Muscle layer of duodenum (tissue), 2 donors: Measurements from ENCODE around the gene GHRL.

ENCODE experiments used
- H3K27ac ChIP-seq: one replicate; pipeline ENCODE4 v1.7.0; 2013; ENCODE audit warnings: mild to moderate bottlenecking, low read length
- H3K27me3 ChIP-seq: one replicate; pipeline ENCODE4 v1.7.0; 2013; ENCODE audit warnings: low read depth, mild to moderate bottlenecking, control low read depth, low read length
- H3K36me3 ChIP-seq, 2 donors: one replicate each; pipeline ENCODE4 v1.7.0; 2013; ENCODE audit warnings: low read length in 2 of 2, control low read depth in 1 of 2, mild to moderate bottlenecking in 1 of 2; ENCODE audit not compliant: insufficient read depth in 2 of 2, control insufficient read depth in 1 of 2
- H3K4me1 ChIP-seq, 2 donors: one replicate each; pipeline ENCODE4 v1.7.0; 2013; ENCODE audit warnings: low read length in 2 of 2, mild to moderate bottlenecking in 2 of 2, control low read depth in 1 of 2, moderate library complexity in 1 of 2; ENCODE audit not compliant: insufficient read depth in 2 of 2, control insufficient read depth in 1 of 2
- H3K4me3 ChIP-seq, 2 donors: one replicate each; pipeline ENCODE4 v1.7.0; 2013; ENCODE audit warnings: low read length in 2 of 2, low read depth in 1 of 2, mild to moderate bottlenecking in 1 of 2
- H3K9me3 ChIP-seq, 2 donors: one replicate each; pipeline ENCODE4 v1.7.0; 2013; ENCODE audit warnings: low read length in 2 of 2, control low read depth in 1 of 2, mild to moderate bottlenecking in 1 of 2; ENCODE audit not compliant: control insufficient read depth in 1 of 2
- donor health status: healthy.

The GHRL gene

GRCh38 chr3:10253731-10254130 lies 39.0 kb downstream of the GHRL start:
- Histone ChIP-seq H3K27me3 (no peaks in the 10 kb centered on the region), H3K36me3 (peaks cover 19 to 24% of the 10 kb centered on the region in 2 donors), H3K27ac (no peak overlapping the region), H3K9me3 (no peaks in the 10 kb centered on the region), H3K4me3 (no peak overlapping the region), H3K4me1 (peaks cover 9 to 25% of the 10 kb centered on the region in 2 donors)

DNA sequence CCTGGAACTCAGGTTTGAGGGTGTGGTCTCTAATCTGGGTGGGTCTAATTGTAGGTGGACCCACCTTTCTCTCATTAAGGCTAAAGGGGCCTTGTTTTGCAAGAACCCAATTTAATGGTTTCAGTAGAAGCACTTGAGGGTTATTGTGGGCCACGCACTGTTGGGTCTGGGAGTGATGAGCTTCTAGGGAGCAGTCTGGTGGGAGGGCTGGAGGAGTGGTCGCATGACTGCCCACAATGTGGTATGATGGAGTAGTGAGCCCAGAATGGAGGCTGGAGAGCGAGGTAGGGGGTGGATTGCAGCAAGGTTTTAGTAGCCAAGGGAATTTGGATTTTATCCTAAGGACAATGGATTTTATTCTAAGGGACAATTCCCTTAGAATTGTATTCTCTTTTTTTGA lies 41.7 kb downstream of the GHRL start:
- no peak overlapping the region for H3K27ac ChIP-seq
- H3K27me3 ChIP-seq = no peaks in the 10 kb centered on the region
- peaks cover 19% of the 10 kb centered on the region in 2 donors for H3K36me3 ChIP-seq
- H3K4me1 ChIP-seq = peaks cover 14 to 25% of the 10 kb centered on the region in 2 donors
- H3K9me3 ChIP-seq = no peaks in the 10 kb centered on the region
- H3K4me3 ChIP-seq = no peak overlapping the region

GRCh38 chr3:10249833-10250232 lies 42.9 kb downstream of the GHRL start:
- Histone ChIP-seq H3K27ac (peak overlapping the region; percentile 90), H3K4me1 (peaks cover 14 to 25% of the 10 kb centered on the region in 2 donors)

GRCh38 chr3:10248984-10249748 lies 43.6 kb downstream of the GHRL start:
- Histone ChIP-seq H3K4me3 (peak overlapping the region; percentile 91 to 95), H3K27ac (peak overlapping the region; percentile 90), H3K27me3 (no peaks in the 10 kb centered on the region), H3K36me3 (peaks cover 11 to 21% of the 10 kb centered on the region in 2 donors), H3K4me1 (peaks cover 14 to 25% of the 10 kb centered on the region in 2 donors), H3K9me3 (peaks cover 0 to 10% of the 10 kb centered on the region in 2 donors)

More at GRCh38 chr3:10249833-10250232, 42.9 kb downstream of the GHRL start:
- Histone ChIP-seq H3K9me3 (peaks cover 0 to 7% of the 10 kb centered on the region in 2 donors), H3K4me3 (peak overlapping the region; percentile 91 to 95), H3K36me3 (peaks cover 16 to 18% of the 10 kb centered on the region in 2 donors), H3K27me3 (no peaks in the 10 kb centered on the region)

DNA sequence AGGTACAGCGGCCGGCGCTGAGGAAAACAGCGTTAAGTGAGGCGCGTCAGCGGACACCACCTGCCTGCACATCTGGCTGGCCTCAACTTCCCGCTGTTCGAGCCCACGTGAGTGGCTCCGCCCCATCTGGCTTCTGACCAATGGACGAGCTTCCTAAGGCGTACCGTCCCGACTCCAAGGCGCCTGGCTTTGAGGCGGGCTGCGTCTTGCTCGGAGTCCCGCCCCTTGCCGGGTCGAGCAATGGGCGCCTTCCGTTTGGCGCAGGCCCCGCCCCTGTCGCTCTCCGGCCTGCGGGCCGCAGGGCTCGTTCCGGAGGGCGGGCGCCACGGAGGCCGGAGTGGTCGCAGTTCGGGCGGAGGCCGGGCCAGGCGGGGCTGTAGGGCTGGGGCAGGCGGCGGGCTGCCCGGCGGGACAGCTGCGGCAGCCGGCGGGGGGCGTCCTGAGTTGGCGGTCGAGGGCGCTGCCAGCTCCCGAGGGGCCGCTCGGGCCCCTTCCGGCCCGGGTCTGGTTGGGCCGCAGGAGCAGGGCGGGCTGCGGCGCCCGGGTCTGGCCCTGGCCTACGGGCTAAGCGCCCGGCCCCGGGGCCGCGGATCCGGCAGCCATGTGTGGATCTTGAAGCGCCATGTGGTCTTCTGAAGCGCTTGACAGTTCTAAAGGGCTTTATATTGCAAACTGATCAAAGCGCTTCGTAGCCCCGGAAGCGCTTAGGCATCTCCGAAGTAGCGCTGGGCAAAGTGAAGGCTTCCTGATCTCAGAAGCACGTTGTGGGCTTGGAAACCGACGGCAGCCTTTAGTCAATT lies 44.4 kb downstream of the GHRL start, which contains the start of gene TATDN2:
TATDN2 (plus strand) TSS at position 276 of the 800 bp plus-strand sequence. CDS start 742 bp downstream, outside the sequence.
- Histone ChIP-seq H3K9me3 (peaks cover 0 to 10% of the 10 kb centered on the region in 2 donors), H3K4me1 (peaks cover 14 to 25% of the 10 kb centered on the region in 2 donors)

DNA sequence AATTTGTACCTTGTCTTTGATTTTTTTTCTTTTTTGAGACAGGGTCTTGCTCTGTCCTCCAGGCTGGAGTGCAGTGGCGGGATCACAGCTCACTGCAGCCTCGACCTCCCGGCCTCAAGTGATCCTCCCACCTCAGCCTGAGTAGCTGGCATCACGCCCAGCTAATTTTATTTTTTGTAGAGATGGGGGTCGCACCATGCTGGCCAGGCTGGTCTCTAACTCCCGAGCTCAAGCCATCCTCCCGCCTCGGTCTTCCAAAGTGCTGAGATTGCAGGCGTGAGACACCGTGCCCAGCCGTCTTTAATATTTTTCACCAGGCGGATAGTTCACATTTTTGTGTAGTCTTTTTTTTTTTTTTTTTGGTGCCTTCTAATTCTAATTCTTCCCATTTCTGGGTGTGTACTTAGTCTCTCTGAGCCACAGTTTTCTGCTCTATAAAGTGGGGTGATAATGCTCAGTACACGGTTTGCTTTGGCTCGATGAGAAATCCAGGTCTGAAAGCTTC lies 45.0 kb downstream of the GHRL start:
- Histone ChIP-seq H3K27me3 (no peaks in the 10 kb centered on the region), H3K4me1 (peaks cover 14 to 25% of the 10 kb centered on the region in 2 donors), H3K4me3 (peak overlapping the region; percentile 91 to 95), H3K36me3 (peaks cover 0 to 17% of the 10 kb centered on the region in 2 donors), H3K27ac (peak overlapping the region; percentile 31), H3K9me3 (peaks cover 0 to 10% of the 10 kb centered on the region in 2 donors)

More for the DNA sequence above, 44.4 kb downstream of the GHRL start, which contains the start of gene TATDN2:
- Histone ChIP-seq H3K36me3 (peaks cover 3 to 17% of the 10 kb centered on the region in 2 donors), H3K4me3 (peak within 1 kb of the TSS; percentile 91 to 95), H3K27me3 (no peaks in the 10 kb centered on the region), H3K27ac (peak within 1 kb of the TSS; percentile 90)

- peaks cover 5 to 10% of the 10 kb centered on the region in 2 donors for H3K4me1 ChIP-seq
- H3K27ac ChIP-seq = no peak overlapping the region
Measured at GRCh38 chr3:10245081-10245712, 47.5 kb downstream of the GHRL start.

GRCh38 chr3:10244009-10244408 lies 48.7 kb downstream of the GHRL start:
- peaks cover 0 to 5% of the 10 kb centered on the region in 2 donors for H3K4me1 ChIP-seq
- peaks cover 0 to 17% of the 10 kb centered on the region in 2 donors for H3K36me3 ChIP-seq
- peaks cover 0 to 10% of the 10 kb centered on the region in 2 donors for H3K9me3 ChIP-seq
- no peak overlapping the region for H3K27ac ChIP-seq
- no peak overlapping the region for H3K4me3 ChIP-seq
- H3K27me3 ChIP-seq = no peaks in the 10 kb centered on the region

More at GRCh38 chr3:10245081-10245712, 47.5 kb downstream of the GHRL start:
- Histone ChIP-seq H3K4me3 (no peak overlapping the region), H3K27me3 (no peaks in the 10 kb centered on the region), H3K9me3 (peaks cover 0 to 10% of the 10 kb centered on the region in 2 donors), H3K36me3 (peaks cover 0 to 17% of the 10 kb centered on the region in 2 donors)

DNA sequence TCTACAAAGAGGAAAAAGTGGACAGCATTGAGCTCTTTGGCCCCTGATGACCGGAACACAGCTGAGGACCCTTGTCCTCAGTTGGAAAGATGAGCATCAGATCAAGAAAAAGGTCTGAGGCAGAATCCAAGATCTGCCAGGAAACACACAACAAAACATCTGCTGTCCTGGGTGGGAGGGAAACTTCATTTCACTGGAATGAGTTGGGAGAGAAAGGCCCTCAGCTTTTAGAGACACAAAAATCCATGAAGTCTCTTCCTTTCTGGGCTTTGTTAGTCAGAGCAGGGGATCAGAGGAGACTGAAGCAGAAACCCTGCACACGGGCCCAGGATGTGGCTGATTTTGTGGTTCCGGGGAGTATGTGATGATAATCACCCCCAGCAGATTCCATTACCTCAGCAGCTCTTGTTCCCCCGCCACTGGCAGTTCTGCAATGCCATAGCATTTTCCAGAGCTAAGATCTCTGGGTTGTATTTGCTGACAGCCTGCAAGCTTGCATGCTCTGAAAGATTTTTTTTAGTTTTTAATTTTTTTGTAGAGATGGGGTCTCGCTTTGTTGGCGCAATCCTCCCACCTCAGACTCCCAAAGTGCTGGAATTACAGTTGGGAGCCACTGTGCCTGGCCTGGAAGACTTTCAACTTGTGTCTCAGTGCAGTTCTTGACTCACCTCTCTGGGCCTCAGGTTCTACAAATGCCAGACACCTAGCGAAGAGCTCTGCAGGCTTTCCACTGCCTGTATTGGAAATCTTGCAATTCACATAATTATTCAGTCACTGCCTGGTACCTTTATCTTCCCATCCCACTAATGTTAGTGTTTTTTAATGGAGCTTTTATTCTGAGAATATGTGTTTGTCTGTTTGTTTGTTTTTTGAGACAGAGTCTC lies 50.3 kb downstream of the GHRL start:
- no peaks in the 10 kb centered on the region for H3K4me1 ChIP-seq
- H3K27me3 ChIP-seq = no peaks in the 10 kb centered on the region
- H3K36me3 ChIP-seq = peaks cover 0 to 25% of the 10 kb centered on the region in 2 donors
- H3K4me3 ChIP-seq = no peak overlapping the region
- peaks cover 0 to 10% of the 10 kb centered on the region in 2 donors for H3K9me3 ChIP-seq
- H3K27ac ChIP-seq = no peak overlapping the region

- Histone ChIP-seq H3K4me3 (no peak overlapping the region), H3K9me3 (peaks cover 0 to 9% of the 10 kb centered on the region in 2 donors), H3K4me1 (no peaks in the 10 kb centered on the region), H3K36me3 (peaks cover 0 to 28% of the 10 kb centered on the region in 2 donors), H3K27me3 (no peaks in the 10 kb centered on the region), H3K27ac (no peak overlapping the region)
Measured at GRCh38 chr3:10240799-10241198, 51.9 kb downstream of the GHRL start.
